HuH-7 (cell line): Measurements from ENCODE around the gene STAT5A.
"Not testable (repeated sequence)": the region's sequence is repeated elsewhere in the genome, so short reads cannot be mapped to it uniquely, and the experiment has no call there.

ENCODE experiments used
- DNase-seq: peaks from one replicate; pipeline ENCODE4 v3.0.0; 2011; ENCODE audit warnings: low spot score

The STAT5A gene

DNA sequence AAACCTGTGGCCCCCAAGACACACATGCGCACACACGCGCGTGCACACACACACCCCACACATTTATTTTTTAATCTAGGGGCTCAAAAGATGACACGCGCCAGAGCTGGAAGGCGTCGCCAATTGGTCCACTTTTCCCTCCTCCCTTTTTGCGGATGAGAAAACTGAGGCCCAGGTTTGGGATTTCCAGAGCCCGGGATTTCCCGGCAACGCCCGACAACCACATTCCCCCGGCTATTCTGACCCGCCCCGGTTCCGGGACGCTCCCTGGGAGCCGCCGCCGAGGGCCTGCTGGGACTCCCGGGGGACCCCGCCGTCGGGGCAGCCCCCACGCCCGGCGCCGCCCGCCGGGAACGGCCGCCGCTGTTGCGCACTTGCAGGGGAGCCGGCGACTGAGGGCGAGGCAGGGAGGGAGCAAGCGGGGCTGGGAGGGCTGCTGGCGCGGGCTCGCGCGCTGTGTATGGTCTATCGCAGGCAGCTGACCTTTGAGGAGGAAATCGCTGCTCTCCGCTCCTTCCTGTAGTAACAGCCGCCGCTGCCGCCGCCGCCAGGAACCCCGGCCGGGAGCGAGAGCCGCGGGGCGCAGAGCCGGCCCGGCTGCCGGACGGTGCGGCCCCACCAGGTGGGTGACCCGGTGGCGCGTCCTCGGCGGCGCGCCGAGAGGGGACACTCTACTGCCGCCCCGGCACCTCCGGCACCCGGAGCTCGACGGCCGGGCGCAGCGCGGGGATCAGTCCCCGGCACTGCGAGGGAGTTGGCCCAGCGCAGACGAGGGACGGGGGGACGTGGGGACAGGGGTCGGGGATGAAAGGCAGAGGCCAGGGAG is at the start of gene STAT5A:
TSS of gene STAT5A (plus strand) at position 522 of the 826 bp plus-strand sequence. CDS start 914 bp downstream, outside the sequence.
- DNase-seq: peak; percentile 88

- DNase-seq: not testable (repeated sequence)
These were observed 48.7 kb upstream of the STAT5A start for GRCh38 chr17:42239576-42239975.

DNA sequence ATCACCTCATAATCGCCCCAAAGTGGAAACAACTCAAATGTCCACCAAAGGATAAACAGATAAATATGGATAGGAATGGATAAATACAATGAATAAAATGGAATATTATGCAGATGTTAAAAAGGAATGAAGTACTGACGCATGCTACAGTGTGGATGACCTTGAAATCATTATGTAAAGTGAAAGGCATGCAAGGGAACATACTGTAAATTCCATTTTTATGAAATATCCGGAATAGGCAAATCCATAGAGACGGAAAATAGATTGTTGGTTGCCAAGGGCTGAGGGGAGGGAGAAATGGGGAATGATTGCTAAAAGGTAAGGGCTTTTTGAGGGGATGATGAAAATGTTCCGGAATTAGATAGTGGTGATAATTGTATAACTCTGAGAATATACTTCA is 48.1 kb upstream of the STAT5A start:
- no peak for DNase-seq

DNA sequence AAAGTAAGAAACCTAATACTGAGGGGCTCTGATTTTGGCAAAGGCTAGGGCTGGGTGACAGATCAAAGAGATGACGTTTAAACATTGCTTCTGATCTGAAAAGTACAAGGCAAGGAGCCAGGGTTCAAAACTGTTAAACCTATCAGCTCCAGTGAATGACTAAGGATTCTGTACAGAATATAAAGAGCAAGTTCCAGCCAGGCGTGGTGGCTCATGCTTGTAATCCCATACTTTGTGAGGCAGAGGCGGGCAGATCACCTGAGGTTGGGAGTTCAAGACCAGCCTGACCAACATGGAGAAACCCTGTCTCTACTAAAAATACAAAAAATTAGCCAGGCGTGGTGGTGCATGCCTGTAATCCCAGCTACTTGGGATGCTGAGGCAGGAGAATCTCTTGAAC is 47.4 kb upstream of the STAT5A start:
- not testable (repeated sequence) for DNase-seq

- DNase-seq: no peak
These were observed 46.4 kb upstream of the STAT5A start for GRCh38 chr17:42241871-42242270.

GRCh38 chr17:42243493-42243982 is 44.8 kb upstream of the STAT5A start:
- DNase-seq: no peak

GRCh38 chr17:42244116-42244515 is 44.2 kb upstream of the STAT5A start:
- not testable (repeated sequence) for DNase-seq

DNA sequence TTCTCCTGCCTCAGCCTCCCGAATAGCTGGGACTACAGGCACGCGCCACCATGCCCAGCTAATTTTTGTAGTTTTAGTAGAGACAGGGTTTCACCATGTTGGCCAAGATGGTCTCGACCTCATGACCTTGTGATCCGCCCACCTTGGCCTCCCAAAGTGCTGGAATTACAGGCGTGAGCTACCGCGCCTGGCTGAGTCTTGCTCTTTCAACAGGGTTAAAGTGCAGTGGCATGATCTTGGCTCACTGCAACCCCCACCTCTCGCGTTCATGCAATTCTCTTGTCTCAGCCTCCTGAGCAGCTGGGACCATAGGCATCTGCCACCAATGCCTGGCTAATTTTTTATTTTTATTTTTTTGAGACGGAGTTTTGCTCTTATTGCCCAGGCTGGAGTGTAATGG is 43.1 kb upstream of the STAT5A start:
- not testable (repeated sequence) for DNase-seq

DNA sequence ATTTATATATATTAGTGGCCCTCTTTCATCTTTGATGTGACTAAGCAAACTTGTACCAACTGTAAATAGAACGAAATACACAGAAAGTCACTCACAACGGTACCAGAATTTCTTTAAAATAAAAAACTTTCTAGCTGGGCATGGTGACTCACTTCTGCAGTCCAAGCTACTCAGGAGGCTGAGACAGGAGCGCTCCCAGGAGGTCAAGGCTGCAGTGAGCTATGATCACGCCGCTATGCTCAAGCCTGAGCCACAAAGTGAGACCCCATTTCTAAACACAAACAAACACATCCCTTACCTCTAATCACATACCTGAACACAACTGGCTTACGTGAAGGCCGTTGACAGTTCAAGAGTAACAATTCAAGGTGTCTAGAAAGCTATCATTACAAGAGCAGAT is 41.8 kb upstream of the STAT5A start:
- no peak for DNase-seq

- DNase-seq: no peak
These were observed 40.6 kb upstream of the STAT5A start for GRCh38 chr17:42247734-42248133.

GRCh38 chr17:42248351-42249179 is 39.7 kb upstream of the STAT5A start:
- DNase-seq: no peak

DNA sequence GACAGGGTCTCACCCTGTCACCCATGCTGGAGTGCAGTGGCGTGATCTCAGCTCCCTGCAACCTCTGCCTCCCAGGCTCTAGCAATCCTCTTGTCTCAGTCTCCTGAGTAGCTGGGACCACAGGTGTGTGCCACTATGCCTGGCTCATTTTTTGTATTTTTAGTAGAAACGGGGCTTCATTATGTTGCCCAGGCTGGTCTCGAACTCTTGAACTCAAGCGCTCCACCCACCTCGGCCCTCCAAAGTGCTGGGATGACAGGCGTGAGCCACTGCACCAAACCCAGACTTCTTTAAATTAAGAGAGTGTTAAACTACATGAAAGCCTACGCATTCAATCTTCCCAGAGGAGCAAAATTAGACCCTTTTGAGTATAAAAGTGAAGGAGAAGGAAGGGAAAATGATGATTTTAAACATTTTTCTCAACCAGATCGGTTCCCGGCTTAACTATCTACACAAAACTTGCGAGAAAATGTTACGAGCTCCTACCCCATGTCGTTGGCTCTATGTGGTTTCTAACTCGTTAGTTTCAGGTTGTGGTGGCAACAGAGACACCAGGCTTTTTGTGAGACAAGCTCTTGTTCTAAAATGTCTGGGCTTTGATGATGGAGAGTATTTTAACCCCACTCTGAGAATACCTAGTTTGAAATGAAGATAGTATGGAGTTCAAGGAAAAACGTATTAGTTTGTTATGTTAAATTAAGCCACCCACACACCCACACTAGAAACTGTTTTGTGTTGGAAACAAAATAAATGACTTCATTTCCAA is 38.4 kb upstream of the STAT5A start:
- no peak for DNase-seq

- peak; percentile 37 for DNase-seq
These were observed 37.2 kb upstream of the STAT5A start for GRCh38 chr17:42251115-42251514.

- no peak for DNase-seq
These were observed 35.4 kb upstream of the STAT5A start for GRCh38 chr17:42252597-42253550.

DNA sequence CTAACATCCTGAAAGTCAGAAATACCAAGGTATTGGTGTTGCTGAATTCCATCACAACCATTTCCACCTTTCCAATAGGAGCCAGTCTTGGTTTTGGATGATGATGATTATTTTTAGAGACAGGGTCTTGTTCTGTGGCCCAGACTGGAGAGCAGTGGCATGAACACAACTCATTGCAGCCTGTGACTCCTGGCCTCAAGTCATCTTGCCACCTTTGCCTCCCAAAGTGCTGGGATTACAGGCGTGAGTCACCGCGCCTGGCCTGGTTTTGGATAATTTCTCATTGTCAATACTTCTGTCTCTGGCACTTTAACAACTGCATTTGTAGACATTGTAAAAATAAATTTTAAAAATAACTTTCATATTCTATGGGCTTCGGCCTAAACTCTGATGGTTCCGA is 34.7 kb upstream of the STAT5A start:
- no peak for DNase-seq

- no peak for DNase-seq
These were observed 32.9 kb upstream of the STAT5A start for GRCh38 chr17:42255445-42255844.

- no peak for DNase-seq
These were observed 28.0 kb upstream of the STAT5A start for GRCh38 chr17:42260318-42260717.

GRCh38 chr17:42264366-42264765 is 23.9 kb upstream of the STAT5A start:
- DNase-seq: not testable (repeated sequence)

- no peak for DNase-seq
These were observed 21.8 kb upstream of the STAT5A start for GRCh38 chr17:42266462-42266861.

GRCh38 chr17:42266918-42267766 is 21.2 kb upstream of the STAT5A start:
- DNase-seq: no peak
